SK-N-SH (cell line): ENCODE data around the gene GNAT1. TPM values are rescaled to one million over a fixed set of nuclear protein-coding genes. Genes with fewer than 3 reads are reported as not detected.

ENCODE experiments used
- CTCF ChIA-PET: fragments of 300-600, 350-600 bp; formaldehyde crosslinking; extraction: SDS; loops from one replicate; lab custom pipeline; 2021; lab: Yijun Ruan, JAX
- POLR2A ChIA-PET: fragments of 350-600 bp; sonication (Branson Sonifier 250); formaldehyde crosslinking; extraction: SDS; loops from one replicate; lab custom pipeline; 2020; ENCODE audit warnings: antibody characterized with exemption, inconsistent platforms; lab: Yijun Ruan, JAX
- DNase-seq: peaks from one replicate; pipeline ENCODE4 v3.0.0; 2012
- H2AFZ ChIP-seq: fragments of 200-600 bp; sonication (generic); 2 replicates; pipeline ENCODE4 v1.8.1; 2016; ENCODE audit warnings: antibody characterized with exemption, mild to moderate bottlenecking, low read depth
- H3F3A ChIP-seq: fragments of 200-600 bp; sonication (generic); replicated peaks from 2 replicates; pipeline ENCODE3; 2016; ENCODE audit warnings: antibody characterized with exemption, mild to moderate bottlenecking; ENCODE audit not compliant: insufficient read depth
- H3K27ac ChIP-seq, 2 experiments: fragments of 200-500 bp in 1 of 2; fragments of 200-600 bp in 1 of 2; sonication (Bioruptor generic) in 1 of 2; sonication (generic), shearing (Covaris generic) in 1 of 2; 2 replicates each; pipeline versions ENCODE4 v1.5.1 to v1.6.1; 2014 to 2016; ENCODE audit warnings: low read depth in 2 of 2, inconsistent platforms in 1 of 2, low read length in 1 of 2, mild to moderate bottlenecking in 1 of 2, mixed read lengths in 1 of 2
- H3K27me3 ChIP-seq: fragments of 200-600 bp; sonication (generic), shearing (Covaris generic); 2 replicates; pipeline ENCODE4 v1.6.1; 2016; ENCODE audit warnings: mixed run types; ENCODE audit not compliant: insufficient read depth
- H3K36me3 ChIP-seq, 2 experiments: fragments of 200-500 bp in 1 of 2; fragments of 200-600 bp in 1 of 2; sonication (Bioruptor generic) in 1 of 2; sonication (generic) in 1 of 2; replicated peaks in 1 of 2; 2 replicates each; pipeline versions ENCODE3 to v1.5.1; 2014 to 2016; ENCODE audit warnings: low read length in 1 of 2, mild to moderate bottlenecking in 1 of 2; ENCODE audit not compliant: insufficient read depth in 2 of 2, control insufficient read depth in 1 of 2
- H3K4me1 ChIP-seq, 2 experiments: fragments of 200-500 bp in 1 of 2; fragments of 200-600 bp in 1 of 2; sonication (Bioruptor generic) in 1 of 2; sonication (generic), shearing (Covaris generic) in 1 of 2; 2 replicates each; pipeline versions ENCODE4 v1.5.1 to v1.6.1; 2014 to 2016; ENCODE audit warnings: low read depth in 1 of 2, low read length in 1 of 2, mixed run types in 1 of 2; ENCODE audit not compliant: insufficient read depth in 2 of 2, control insufficient read depth in 1 of 2
- H3K4me2 ChIP-seq: fragments of 200-600 bp; sonication (generic), shearing (Covaris generic); 2 replicates; pipeline ENCODE4 v1.6.1; 2017; ENCODE audit warnings: mixed run types
- H3K4me3 ChIP-seq, 2 experiments: fragments of 200-500 bp in 1 of 2; fragments of 200-600 bp in 1 of 2; sonication (Bioruptor generic) in 1 of 2; sonication (generic), shearing (Covaris generic) in 1 of 2; 2 replicates each; pipeline versions ENCODE4 v1.5.1 to v1.8.1; 2014 to 2016; ENCODE audit warnings: low read depth in 2 of 2, inconsistent platforms in 1 of 2, low read length in 1 of 2, mild to moderate bottlenecking in 1 of 2, mixed read lengths in 1 of 2, moderate library complexity in 1 of 2
- H3K79me2 ChIP-seq: fragments of 200-600 bp; sonication (generic); 2 replicates; pipeline ENCODE4 v1.8.1; 2017; ENCODE audit warnings: mild to moderate bottlenecking; ENCODE audit not compliant: insufficient read depth
- H3K9ac ChIP-seq: fragments of 200-600 bp; sonication (generic); 2 replicates; pipeline ENCODE4 v1.6.1; 2017; ENCODE audit warnings: mixed run types
- H3K9me2 ChIP-seq: fragments of 200-600 bp; sonication (generic); 2 replicates; pipeline ENCODE4 v1.6.1; 2017; ENCODE audit warnings: mixed run types
- H3K9me3 ChIP-seq: fragments of 200-600 bp; sonication (generic); 2 replicates; pipeline ENCODE4 v1.6.1; 2017; ENCODE audit warnings: mixed run types, mild to moderate bottlenecking, moderate library complexity
- H4K20me1 ChIP-seq: fragments of 200-600 bp; sonication (generic); 2 replicates; pipeline ENCODE4 v1.6.1; 2017; ENCODE audit warnings: mild to moderate bottlenecking, mixed run types; ENCODE audit not compliant: insufficient read depth
- ELF1 ChIP-seq: IDR thresholded peaks from 2 replicates; pipeline ENCODE4 v1.4.0; 2012
- EP300 ChIP-seq, 2 experiments: IDR thresholded peaks; 2 replicates each; pipeline versions ENCODE4 v1.4.0 to v1.6.1; 2012; ENCODE audit warnings: borderline replicate concordance in 1 of 2, low read depth in 1 of 2, low read length in 1 of 2
- EZH2phosphoT487 ChIP-seq: fragments of 200-600 bp; sonication (generic); IDR thresholded peaks from 2 replicates; pipeline ENCODE4 v1.6.1; 2017; ENCODE audit warnings: low read depth, mixed run types, mild to moderate bottlenecking, antibody characterized with exemption, moderate library complexity, borderline replicate concordance
- FOSL2 ChIP-seq: IDR thresholded peaks from 2 replicates; pipeline ENCODE4 v1.4.0; 2012; ENCODE audit warnings: low read depth, mild to moderate bottlenecking, moderate library complexity, borderline replicate concordance
- FOXJ3 ChIP-seq: sonication (generic); formaldehyde crosslinking; IDR thresholded peaks from 2 replicates; pipeline ENCODE4 v1.5.1; 2020; ENCODE audit warnings: mild to moderate bottlenecking, missing genetic modification reagents
- FOXM1 ChIP-seq: IDR thresholded peaks from 2 replicates; pipeline ENCODE4 v1.4.0; 2012; ENCODE audit warnings: low read depth, mild to moderate bottlenecking
- GATA2 ChIP-seq: sonication (generic); formaldehyde crosslinking; IDR thresholded peaks from 2 replicates; pipeline ENCODE4 v1.5.0; 2020; ENCODE audit warnings: mild to moderate bottlenecking, missing genetic modification reagents
- JUND ChIP-seq: IDR thresholded peaks from 2 replicates; pipeline ENCODE4 v1.4.0; 2012
- MAX ChIP-seq: IDR thresholded peaks from 2 replicates; pipeline ENCODE4 v1.4.0; 2012; ENCODE audit warnings: low read depth
- MEF2A ChIP-seq: IDR thresholded peaks from 2 replicates; pipeline ENCODE4 v1.4.0; 2012; ENCODE audit warnings: low read depth, borderline replicate concordance
- NFIC ChIP-seq: IDR thresholded peaks from 2 replicates; pipeline ENCODE4 v1.4.0; 2012; ENCODE audit warnings: borderline replicate concordance
- NRF1 ChIP-seq: IDR thresholded peaks from 2 replicates; pipeline ENCODE4 v1.6.1; 2012; ENCODE audit warnings: low read depth, mild to moderate bottlenecking, low read length
- PBX3 ChIP-seq: IDR thresholded peaks from 2 replicates; pipeline ENCODE4; 2012
- POLR2AphosphoS5 ChIP-seq: IDR thresholded peaks from 2 replicates; pipeline ENCODE4 v1.6.1; 2012; ENCODE audit warnings: low read depth, low read length
- RAD21 ChIP-seq: IDR thresholded peaks from 2 replicates; pipeline ENCODE4 v1.6.1; 2012; ENCODE audit warnings: mild to moderate bottlenecking, low read length
- RCOR1 ChIP-seq: fragments of 150-350 bp; IDR thresholded peaks from 2 replicates; pipeline ENCODE4 v1.6.1; 2017; ENCODE audit warnings: antibody characterized with exemption, low read length
- RXRA ChIP-seq: IDR thresholded peaks from 2 replicates; pipeline ENCODE4 v1.4.0; 2012; ENCODE audit warnings: low read depth, mild to moderate bottlenecking, borderline replicate concordance
- SIN3A ChIP-seq: IDR thresholded peaks from 2 replicates; pipeline ENCODE4 v1.6.1; 2012; ENCODE audit warnings: low read depth, mild to moderate bottlenecking, low read length, moderate library complexity, borderline replicate concordance
- SMC3 ChIP-seq: IDR thresholded peaks from 2 replicates; pipeline ENCODE4 v1.6.1; 2012; ENCODE audit warnings: low read depth, low read length, improper control_type of control experiment
- TAF1 ChIP-seq: IDR thresholded peaks from 2 replicates; pipeline ENCODE4 v1.6.1; 2012; ENCODE audit warnings: low read depth, mild to moderate bottlenecking, low read length, moderate library complexity, borderline replicate concordance
- TEAD4 ChIP-seq: IDR thresholded peaks from 2 replicates; pipeline ENCODE4 v1.4.0; 2012; ENCODE audit warnings: mild to moderate bottlenecking, borderline replicate concordance; ENCODE audit not compliant: insufficient read depth
- USF1 ChIP-seq: IDR thresholded peaks from 2 replicates; pipeline ENCODE4 v1.4.0; 2012; ENCODE audit warnings: low read depth, borderline replicate concordance
- USF2 ChIP-seq: fragments of 150-350 bp; IDR thresholded peaks from 2 replicates; pipeline ENCODE4 v1.6.1; 2017; ENCODE audit warnings: antibody characterized with exemption, low read length, low read depth, borderline replicate concordance
- ZBTB33 ChIP-seq: IDR thresholded peaks from 2 replicates; pipeline ENCODE4 v1.4.0; 2012; ENCODE audit warnings: low read depth, borderline replicate concordance
- WGBS: methylation state at CpG from one replicate; pipeline ENCODE4 v1.1.6; 2017; ENCODE audit warnings: low lambda C conversion rate; 5-methylcytosine and 5-hydroxymethylcytosine counted together
- polyA plus RNA-seq, 3 experiments: library from polyadenylated mRNA; depleted of rRNA; stranded (reverse); fragments of >200 nt; gene quantifications; 2 replicates each; pipeline ENCODE4 v1.2.3, GENCODE V29; 2012

GNAT1 gene
- polyA plus RNA-seq, 1 of the 3 experiments (the other 2 are of a cell fraction) = not detected

- no peak; the same call in 1 of the 2 replicates for TF ChIP-seq PBX3
- peak; percentile 65; the same call in 1 of the 2 replicates for TF ChIP-seq USF1
- TF ChIP-seq FOXM1 = no peak
- TF ChIP-seq JUND = no peak; the same call in 1 of the 2 replicates
- no peak for TF ChIP-seq TEAD4
- TF ChIP-seq MEF2A = no peak
- peak; percentile 70; the same call in 1 of the 2 replicates for TF ChIP-seq FOSL2
- peak; percentile 45; the same call in 1 of the 2 replicates for TF ChIP-seq NFIC
- TF ChIP-seq, all 33 proteins: peak for 6
Observed at GRCh38 chr3:50170689-50171088, 20.7 kb upstream of the GNAT1 start (continued).

GRCh38 chr3:50171540-50172301 lies 19.7 kb upstream of the GNAT1 start:
- Histone ChIP-seq H3K9me2 (no peaks in the 10 kb centered on the region), H3K4me1 (peaks cover 10% of the 10 kb centered on the region in 2 experiments; a peak in 3 of 4 replicates), H4K20me1 (no peaks in the 10 kb centered on the region), H3K9me3 (no peaks in the 10 kb centered on the region), H3K79me2 (peaks cover 28% of the 10 kb centered on the region), H3K36me3 (peaks cover 0 to 5% of the 10 kb centered on the region in 2 experiments), H3K4me3 (no peak overlapping the region), H3K27me3 (no peaks in the 10 kb centered on the region), H3K4me2 (0 out of 2 replicates have a peak overlapping the region, but pooled peaks have one; percentile 23), H2AFZ (no peak overlapping the region), H3K27ac (peak overlapping the region in 1 of 2 experiments; percentile 54; a peak in 1 of 4 replicates), H3K9ac (no peak overlapping the region), H3F3A (no peaks in the 10 kb centered on the region)
- CTCF ChIA-PET = interaction anchor here (1.0 to 7.2 kb wide), 7 partner anchors 14 to 103 kb away, joined by 3 to 60 read pairs (median 7); partner anchors contain the start of gene GNAT1
- WGBS = 93% methylated on average over 16 of the region's 21 CpGs
- TF ChIP-seq SMC3 (no peak), ZBTB33 (no peak), TEAD4 (no peak), POLR2AphosphoS5 (no peak), USF1 (no peak), ELF1 (no peak), NRF1 (no peak), EP300 (IDR thresholded peaks at IDR 0.05; ENCODE audit: borderline replicate concordance in 1 of 2, low read depth in 1 of 2, low read length in 1 of 2) (no peak), EZH2phosphoT487 (no peak), FOXM1 (no peak), RCOR1 (no peak), RAD21 (no peak), TAF1 (no peak), MAX (no peak), USF2 (no peak), GATA2 (CRISPR knock-in tag) (no peak), RXRA (no peak), SIN3A (no peak), FOXJ3 (CRISPR knock-in tag) (no peak)
- POLR2A ChIA-PET = no interaction called here
- no peak for DNase-seq
